ENCODE results near the gene BCL11B. TPM values are rescaled to one million over a fixed set of nuclear protein-coding genes. Genes with fewer than 3 reads are reported as not detected.

The BCL11B gene
- total and polyA plus RNA-seq, 2 of the 8 experiments (the other 6 are each of a cell fraction or from before 2014, with no cell fraction given), result 0.63 to 5.9 TPM

- DNase-seq (ENCODE audit: low read depth in 1 of 2, low spot score in 2 of 2) (no peak), FAIRE-seq (no peak)
- Histone ChIP-seq H3K23me2 (ENCODE audit: low read depth, low read length) (peaks cover 3% of the 10 kb centered on the region; the same call in 1 of the 2 replicates), H4K91ac (replicated peaks; ENCODE audit: insufficient read length, low read length) (no peak overlapping the region), H4K8ac (ENCODE audit: extremely low read depth, insufficient read depth, low read length) (no peak overlapping the region), H3K79me1 (ENCODE audit: low read depth, low read length) (no peaks in the 10 kb centered on the region; the same call in 1 of the 2 replicates), H3K27me3 (replicated peaks in 1 of 4; ENCODE audit: control insufficient read depth in 3 of 4, extremely low read depth in 1 of 4, insufficient read depth in 3 of 4, low read length in 3 of 4) (no peaks in the 10 kb centered on the region), H2BK20ac (ENCODE audit: low read length) (no peak overlapping the region), H3K4me1 (replicated peaks in 1 of 4; ENCODE audit: control insufficient read depth in 3 of 4, insufficient read depth in 4 of 4, low read length in 3 of 4) (peaks cover 8 to 37% (median 32%) of the 10 kb centered on the region in 4 experiments), H2BK15ac (ENCODE audit: low read length) (no peak overlapping the region), H3K79me2 (ENCODE audit: control insufficient read depth in 1 of 2, insufficient read depth in 2 of 2, low read length in 2 of 2) (peaks cover 0 to 75% of the 10 kb centered on the region in 2 experiments; a peak in 3 of 4 replicates), H3K4me2 (ENCODE audit: insufficient read depth in 1 of 2, low read depth in 2 of 2, low read length in 2 of 2) (peak overlapping the region in 1 of 2 experiments; percentile 41; a peak in 1 of 4 replicates), H2AK5ac (ENCODE audit: low read depth, low read length) (no peak overlapping the region), H4K20me1 (replicated peaks in 1 of 2; ENCODE audit: control insufficient read depth in 1 of 2, insufficient read depth in 2 of 2, low read length in 2 of 2) (no peaks in the 10 kb centered on the region), H3K18ac (ENCODE audit: extremely low read depth, low read length) (no peak overlapping the region), H4K5ac (ENCODE audit: insufficient read length, low read depth, low read length) (no peak overlapping the region), H3K23ac (ENCODE audit: insufficient read length) (no peak overlapping the region), H2BK5ac (ENCODE audit: low read depth, low read length) (no peak overlapping the region), H3K4me3 (ENCODE audit: extremely low read depth in 1 of 4, insufficient read depth in 2 of 4, low read depth in 3 of 4, low read length in 4 of 4) (no peak overlapping the region), H2BK12ac (ENCODE audit: low read depth, low read length) (no peak overlapping the region; the same call in 1 of the 2 replicates), H3K4ac (replicated peaks; ENCODE audit: insufficient read length, low read depth, low read length) (no peak overlapping the region), H2BK120ac (replicated peaks; ENCODE audit: low read depth, low read length) (no peak overlapping the region), H3K27ac (ENCODE audit: low read depth, low read length) (no peak overlapping the region), H2AFZ (ENCODE audit: low read length) (no peak overlapping the region), H3K9me3 (ENCODE audit: insufficient read depth in 2 of 2, low read depth in 1 of 2, low read length in 1 of 2) (no peaks in the 10 kb centered on the region), H3K14ac (ENCODE audit: insufficient read length) (no peak overlapping the region), H3K56ac (replicated peaks; ENCODE audit: insufficient read length, low read depth, low read length) (no peak overlapping the region), H3K36me3 (ENCODE audit: control insufficient read depth in 2 of 4, insufficient read depth in 4 of 4, low read length in 3 of 4) (no peaks in the 10 kb centered on the region), H3K9ac (replicated peaks in 1 of 4; ENCODE audit: extremely low read depth in 1 of 4, low read depth in 3 of 4, low read length in 3 of 4) (no peak overlapping the region)
- CTCF ChIA-PET (ENCODE audit: partially characterized antibody), result interaction anchor here (0.8 to 2.3 kb wide), 8 partner anchors 9 to 67 kb away, joined by 3 to 9 read pairs (median 4); no protein-coding TSS in a partner anchor
- POLR2A ChIA-PET (ENCODE audit: partially characterized antibody), result interaction anchor here (0.6 to 1.4 kb wide), 4 partner anchors 13 to 183 kb away, joined by 3 to 4 read pairs (median 3); no protein-coding TSS in a partner anchor
- TF ChIP-seq ASH2L (IDR thresholded peaks at IDR 0.05; ENCODE audit: low read length), result no peak
- WGBS, 2 experiments (ENCODE audit: extremely low coverage in 1 of 2, insufficient coverage in 1 of 2, insufficient read length in 1 of 2, insufficient replicate concordance in 2 of 2, low coverage in 1 of 2, low lambda C conversion rate in 2 of 2, missing lambda C conversion rate in 1 of 2), result 85% methylated on average over 23 of the region's 23 CpGs; no CpG with 5 or more reads in 1 of the 2 experiments
These were observed 31.2 kb downstream of the BCL11B start for GRCh38 chr14:99240627-99241324.

Measured in H1 (cell line).